Neural cell (in vitro differentiated cells): ENCODE results near the gene OSTC. TPM values are rescaled to one million over a fixed set of nuclear protein-coding genes. Genes with fewer than 3 reads are reported as not detected.

Experiments used
- H2AFZ ChIP-seq: fragments of 200-600, 300-800 bp; sonication (generic), shearing (Covaris generic); 2 replicates; pipeline ENCODE4 v1.6.0; 2014; ENCODE audit warnings: low read depth, mild to moderate bottlenecking, antibody characterized with exemption, low read length, moderate library complexity
- H3F3A ChIP-seq: fragments of 200-600 bp; shearing (Covaris generic); 2 replicates; pipeline ENCODE4 v1.6.1; 2016; ENCODE audit warnings: mild to moderate bottlenecking, moderate library complexity, mixed read lengths, antibody characterized with exemption, low read length; ENCODE audit not compliant: insufficient read depth, poor library complexity, severe bottlenecking
- H3K27ac ChIP-seq: fragments of 200-600, 300-800 bp; sonication (generic), shearing (Covaris generic); 2 replicates; pipeline ENCODE4 v1.5.1; 2014; ENCODE audit warnings: mild to moderate bottlenecking, low read length, moderate library complexity
- H3K27me3 ChIP-seq: fragments of 300-800, 200-600 bp; sonication (generic), shearing (Covaris generic); 2 replicates; pipeline ENCODE4 v1.6.0; 2014; ENCODE audit warnings: mild to moderate bottlenecking, low read depth, low read length, moderate library complexity; ENCODE audit not compliant: insufficient read depth
- H3K36me3 ChIP-seq: fragments of 300-800, 200-600 bp; sonication (generic), shearing (Covaris generic); 2 replicates; pipeline ENCODE4 v1.5.1; 2014; ENCODE audit warnings: mild to moderate bottlenecking, antibody characterized with exemption, low read length, moderate library complexity; ENCODE audit not compliant: insufficient read depth
- H3K4me2 ChIP-seq: fragments of 300-800, 200-600 bp; sonication (generic), shearing (Covaris generic); 2 replicates; pipeline ENCODE4 v1.6.0; 2014; ENCODE audit warnings: mild to moderate bottlenecking, low read length
- H3K4me3 ChIP-seq: fragments of 300-800, 200-600 bp; sonication (generic), shearing (Covaris generic); 2 replicates; pipeline ENCODE4 v1.5.1; 2014; ENCODE audit warnings: mild to moderate bottlenecking, low read length, moderate library complexity
- H3K79me2 ChIP-seq: fragments of 200-600 bp; shearing (Covaris generic); replicated peaks from 2 replicates; pipeline ENCODE4 v1.6.0; 2014; ENCODE audit warnings: mild to moderate bottlenecking, low read length, moderate library complexity; ENCODE audit not compliant: insufficient read depth
- H3K9ac ChIP-seq: fragments of 300-800, 200-600 bp; sonication (generic), shearing (Covaris generic); 2 replicates; pipeline ENCODE4 v1.6.1; 2016; ENCODE audit warnings: mild to moderate bottlenecking, low read length, mixed read lengths
- H3K9me2 ChIP-seq: fragments of 200-600 bp; shearing (Covaris generic); 2 replicates; pipeline ENCODE4 v1.6.1; 2016; ENCODE audit warnings: mild to moderate bottlenecking, low read length, mixed read lengths; ENCODE audit not compliant: insufficient read depth
- H3K9me3 ChIP-seq: fragments of 200-600, 300-800 bp; sonication (generic), shearing (Covaris generic); 2 replicates; pipeline ENCODE4 v1.6.1; 2016; ENCODE audit warnings: mild to moderate bottlenecking, mixed run types, low read length, moderate library complexity, mixed read lengths
- H4K20me1 ChIP-seq: fragments of 200-600 bp; shearing (Covaris generic); 2 replicates; pipeline ENCODE4 v1.6.1; 2016; ENCODE audit warnings: mild to moderate bottlenecking, mixed run types; ENCODE audit not compliant: insufficient read depth
- EP300 ChIP-seq: fragments of 450-650 bp; conservative IDR thresholded peaks from 2 replicates; pipeline ENCODE4 v1.6.1; 2014; ENCODE audit warnings: antibody characterized with exemption, mild to moderate bottlenecking, moderate library complexity; ENCODE audit not compliant: poor library complexity, severe bottlenecking
- EZH2 ChIP-seq: fragments of 200-600, 300-800 bp; shearing (Covaris generic), sonication (generic); IDR thresholded peaks from 2 replicates; pipeline ENCODE4 v1.6.1; 2014; ENCODE audit warnings: antibody characterized with exemption, low read length, borderline replicate concordance, mild to moderate bottlenecking; ENCODE audit not compliant: insufficient read depth, poor library complexity, severe bottlenecking
- MXI1 ChIP-seq: fragments of 450-650 bp; conservative IDR thresholded peaks from 2 replicates; pipeline ENCODE4 v1.6.1; 2014; ENCODE audit warnings: antibody characterized with exemption, mild to moderate bottlenecking; ENCODE audit not compliant: poor library complexity, severe bottlenecking
- POLR2AphosphoS5 ChIP-seq: IDR thresholded peaks from 2 replicates; pipeline ENCODE4 v1.6.1; 2012
- RAD21 ChIP-seq: fragments of 450-650 bp; conservative IDR thresholded peaks from 2 replicates; pipeline ENCODE4 v1.6.1; 2014; ENCODE audit warnings: antibody characterized with exemption, mild to moderate bottlenecking, moderate library complexity
- REST ChIP-seq: IDR thresholded peaks from 2 replicates; pipeline ENCODE4 v1.6.1; 2012; ENCODE audit warnings: borderline replicate concordance
- SMC3 ChIP-seq: fragments of 450-650 bp; conservative IDR thresholded peaks from 2 replicates; pipeline ENCODE4 v1.6.1; 2014; ENCODE audit warnings: antibody characterized with exemption, mild to moderate bottlenecking, moderate library complexity; ENCODE audit not compliant: poor library complexity
- TAF1 ChIP-seq: IDR thresholded peaks from 2 replicates; pipeline ENCODE4 v1.6.1; 2012; ENCODE audit warnings: low read depth
- polyA plus RNA-seq: library from polyadenylated mRNA; depleted of rRNA; stranded (reverse); fragments of >200 nt; gene quantifications from 2 replicates; pipeline ENCODE4 v1.2.3, GENCODE V29; 2014
- TF ChIP-seq, protein P1 (sequence below): fragments of 450-650 bp; IDR thresholded peaks from 2 replicates; pipeline ENCODE4 v1.5.1; 2014; ENCODE audit warnings: antibody characterized with exemption, mild to moderate bottlenecking, moderate library complexity; ENCODE audit not compliant: poor library complexity, severe bottlenecking

Gene OSTC
- polyA plus RNA-seq, 1 donor from 2014 or later: 128 TPM

GRCh38 chr4:108662629-108663028 is 12.2 kb downstream of the OSTC start:
- H3F3A ChIP-seq: no peaks in the 10 kb centered on the region
- no peaks in the 10 kb centered on the region for H3K9me2 ChIP-seq
- H3K4me3 ChIP-seq: no peak overlapping the region
- no peaks in the 10 kb centered on the region for H3K79me2 ChIP-seq
- no peak overlapping the region for H2AFZ ChIP-seq
- H3K27me3 ChIP-seq: no peaks in the 10 kb centered on the region
- H3K27ac ChIP-seq: no peak overlapping the region
- no peak overlapping the region for H3K4me2 ChIP-seq
- H4K20me1 ChIP-seq: no peaks in the 10 kb centered on the region
- H3K9ac ChIP-seq: no peak overlapping the region
- TF ChIP-seq TAF1 (no peak), SMC3 (no peak), MXI1 (no peak), EP300 (no peak), RAD21 (no peak), EZH2 (no peak), POLR2AphosphoS5 (no peak), REST (no peak)
- TF ChIP-seq, protein P1, sequence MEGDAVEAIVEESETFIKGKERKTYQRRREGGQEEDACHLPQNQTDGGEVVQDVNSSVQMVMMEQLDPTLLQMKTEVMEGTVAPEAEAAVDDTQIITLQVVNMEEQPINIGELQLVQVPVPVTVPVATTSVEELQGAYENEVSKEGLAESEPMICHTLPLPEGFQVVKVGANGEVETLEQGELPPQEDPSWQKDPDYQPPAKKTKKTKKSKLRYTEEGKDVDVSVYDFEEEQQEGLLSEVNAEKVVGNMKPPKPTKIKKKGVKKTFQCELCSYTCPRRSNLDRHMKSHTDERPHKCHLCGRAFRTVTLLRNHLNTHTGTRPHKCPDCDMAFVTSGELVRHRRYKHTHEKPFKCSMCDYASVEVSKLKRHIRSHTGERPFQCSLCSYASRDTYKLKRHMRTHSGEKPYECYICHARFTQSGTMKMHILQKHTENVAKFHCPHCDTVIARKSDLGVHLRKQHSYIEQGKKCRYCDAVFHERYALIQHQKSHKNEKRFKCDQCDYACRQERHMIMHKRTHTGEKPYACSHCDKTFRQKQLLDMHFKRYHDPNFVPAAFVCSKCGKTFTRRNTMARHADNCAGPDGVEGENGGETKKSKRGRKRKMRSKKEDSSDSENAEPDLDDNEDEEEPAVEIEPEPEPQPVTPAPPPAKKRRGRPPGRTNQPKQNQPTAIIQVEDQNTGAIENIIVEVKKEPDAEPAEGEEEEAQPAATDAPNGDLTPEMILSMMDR: no peak
- H3K36me3 ChIP-seq: peaks cover 3% of the 10 kb centered on the region
- no peaks in the 10 kb centered on the region for H3K9me3 ChIP-seq

DNA sequence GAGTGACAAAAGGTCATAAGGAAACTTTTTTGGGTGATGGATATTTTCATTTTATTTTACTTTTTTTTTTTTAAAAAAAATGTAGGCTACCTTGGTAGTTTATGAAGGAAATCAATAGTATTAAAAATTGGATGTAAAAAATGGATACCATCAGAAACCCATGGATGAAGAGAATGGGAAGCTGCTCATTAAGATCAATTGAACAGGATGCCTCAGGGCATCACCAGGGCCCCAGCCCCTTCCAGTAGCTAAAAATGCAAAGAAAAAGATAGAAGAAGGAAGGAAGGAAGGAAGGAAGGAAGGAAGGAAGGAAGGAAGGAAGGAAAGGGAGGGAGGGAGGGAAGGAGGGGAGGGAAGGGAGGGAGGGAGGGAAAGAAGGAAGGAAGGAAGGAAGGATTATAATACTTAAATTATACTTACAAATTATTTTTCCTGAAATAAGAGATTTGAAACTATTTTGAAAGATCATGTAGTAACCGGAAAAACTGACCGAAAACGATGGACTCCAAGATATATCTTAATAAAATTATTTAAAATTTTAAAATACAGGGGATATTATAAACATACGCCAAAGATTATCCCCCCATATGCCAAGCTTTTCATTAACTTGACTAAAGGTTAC is 24.1 kb downstream of the OSTC start:
- Histone ChIP-seq H4K20me1 (no peaks in the 10 kb centered on the region), H3K36me3 (peaks cover 3% of the 10 kb centered on the region), H3K79me2 (no peaks in the 10 kb centered on the region), H3K27me3 (no peaks in the 10 kb centered on the region), H3K4me2 (no peak overlapping the region), H3K9me2 (no peaks in the 10 kb centered on the region), H2AFZ (no peak overlapping the region), H3F3A (no peaks in the 10 kb centered on the region), H3K9me3 (no peaks in the 10 kb centered on the region), H3K4me3 (no peak overlapping the region), H3K9ac (no peak overlapping the region), H3K27ac (no peak overlapping the region)
- TF ChIP-seq REST (no peak), SMC3 (no peak), EZH2 (no peak), RAD21 (no peak), EP300 (no peak), TAF1 (no peak), POLR2AphosphoS5 (no peak), MXI1 (no peak)
- TF ChIP-seq, protein P1: no peak
